Small intestine (tissue), 7 donors: ENCODE results near the gene GMPPB. TPM values are rescaled to one million over a fixed set of nuclear protein-coding genes. Genes with fewer than 3 reads are reported as not detected.
"Not testable (repeated sequence)": the region's sequence is repeated elsewhere in the genome, so short reads cannot be mapped to it uniquely, and the experiment has no call there.

Experiments
- DNase-seq, 2 donors: peaks; one replicate each; pipeline versions ENCODE4 v3.0.0 to v3.0.0-alpha.2; 2013
- FAIRE-seq: peaks from 2 replicates; lab custom pipeline; 2012; peaks lifted over from hg19 to GRCh38; lab: Jason Lieb, UNC
- H3K27ac ChIP-seq, 3 donors: one replicate each; pipeline ENCODE4 v1.5.1; 2013; ENCODE audit warnings: low read length in 2 of 3, mild to moderate bottlenecking in 2 of 3, control low read depth in 1 of 3, inconsistent platforms in 1 of 3, low read depth in 1 of 3, moderate library complexity in 1 of 3
- H3K27me3 ChIP-seq, 3 donors: one replicate each; pipeline ENCODE4 v1.6.1; 2013; ENCODE audit warnings: low read length in 3 of 3, inconsistent platforms in 1 of 3; ENCODE audit not compliant: control insufficient read depth in 3 of 3, insufficient read depth in 3 of 3
- H3K36me3 ChIP-seq, 3 donors: one replicate each; pipeline ENCODE4 v1.6.1; 2013; ENCODE audit warnings: low read length in 3 of 3, inconsistent platforms in 1 of 3, low read depth in 1 of 3, mild to moderate bottlenecking in 1 of 3, moderate library complexity in 1 of 3; ENCODE audit not compliant: control insufficient read depth in 3 of 3, insufficient read depth in 2 of 3
- H3K4me1 ChIP-seq, 3 donors: one replicate each; pipeline ENCODE4 v1.6.1; 2013; ENCODE audit warnings: low read length in 2 of 3, inconsistent platforms in 1 of 3, low read depth in 1 of 3, mild to moderate bottlenecking in 1 of 3, moderate library complexity in 1 of 3; ENCODE audit not compliant: control insufficient read depth in 3 of 3, insufficient read depth in 2 of 3
- H3K4me3 ChIP-seq, 3 donors: one replicate each; pipeline ENCODE4 v1.5.1; 2013; ENCODE audit warnings: low read length in 3 of 3, control low read depth in 1 of 3, inconsistent platforms in 1 of 3, low read depth in 1 of 3, mild to moderate bottlenecking in 1 of 3, moderate library complexity in 1 of 3
- H3K9me3 ChIP-seq, 2 donors: one replicate each; pipeline ENCODE4 v1.6.1; 2013; ENCODE audit warnings: low read depth in 1 of 2, low read length in 1 of 2; ENCODE audit not compliant: control insufficient read depth in 2 of 2, insufficient read depth in 1 of 2
- WGBS, 3 donors: extraction: QIAGEN DNeasy Blood & Tissue Kit; methylation state at CpG; one replicate each; pipeline ENCODE4 v1.1.7; 2013; 5-methylcytosine and 5-hydroxymethylcytosine counted together
- polyA plus RNA-seq, 4 donors: library from polyadenylated mRNA; stranded (reverse) in 3 of 4; unstranded in 1 of 4; fragments of 200-250 nt in 3 of 4; fragments of 120-200 nt in 1 of 4; gene quantifications; one replicate each; pipeline versions ENCODE4 v1.2.1 to v1.2.3, GENCODE V29; 2013
- donor health status: healthy with polysubstance abuse.
- donor health status: control.
- donor health status: control.
- donor health status: Bipolar disorder and iron deficiency.
- donor health status: healthy.

GMPPB gene
- polyA plus RNA-seq, 4 donors = 18.1 to 47.1 (median 21.2) TPM

- peaks cover 0 to 30% (median 2%) of the 10 kb centered on the region in 3 donors for H3K4me1 ChIP-seq
Observed at GRCh38 chr3:49689046-49689907, 34.5 kb downstream of the GMPPB start, which contains the start of the genes MST1 and RNF123. MST1 (minus strand) TSS chr3:49689474; CDS start chr3:49688691, 783 bp downstream. RNF123 (plus strand) TSS chr3:49689557; CDS start chr3:49691166, 1,609 bp downstream.

GRCh38 chr3:49688338-49689045, 35.3 kb downstream of the GMPPB start:
- not testable (repeated sequence) for H3K9me3 ChIP-seq, H3K27me3 ChIP-seq, FAIRE-seq
- Histone ChIP-seq H3K4me1 (peaks cover 0 to 30% (median 2%) of the 10 kb centered on the region in 3 donors), H3K4me3 (peak overlapping the region in 2 of 3 donors; percentile 76 to 93), H3K27ac (peak overlapping the region; percentile 66 to 96 (median 87)), H3K36me3 (peaks cover 0 to 26% (median 2%) of the 10 kb centered on the region in 3 donors)
- WGBS, 3 donors = 46 to 67% (median 51%) methylated on average over 4 to 7 of the region's 7 CpGs
- peak; percentile 32 to 78 for DNase-seq

More at GRCh38 chr3:49689046-49689907, 34.5 kb downstream of the GMPPB start, which contains the start of the genes MST1 and RNF123:
- WGBS, 3 donors = 1 to 3% (median 2%) methylated on average over 46 to 66 of the region's 66 CpGs
- Histone ChIP-seq H3K36me3 (peaks cover 0 to 20% (median 0%) of the 10 kb centered on the region in 3 donors), H3K27ac (peak within 1 kb of the TSS; percentile 66 to 96 (median 87)), H3K4me3 (peak within 1 kb of the TSS; percentile 76 to 93 (median 90)), H3K27me3 (no peaks in the 10 kb centered on the region), H3K9me3 (no peaks in the 10 kb centered on the region)
- FAIRE-seq (no peak), DNase-seq (peak; percentile 85 to 96)

- not testable (repeated sequence) for H3K27me3 ChIP-seq, DNase-seq, FAIRE-seq, H3K9me3 ChIP-seq
- peak overlapping the region in 1 of 3 donors; percentile 85 for H3K27ac ChIP-seq
- H3K4me3 ChIP-seq = peak overlapping the region in 1 of 3 donors; percentile 66
- H3K4me1 ChIP-seq = peaks cover 0 to 30% (median 2%) of the 10 kb centered on the region in 3 donors
- WGBS, 3 donors = 78 to 91% (median 89%) methylated on average over 9 to 12 of the region's 12 CpGs
- H3K36me3 ChIP-seq = peaks cover 5 to 37% (median 10%) of the 10 kb centered on the region in 3 donors
Observed at GRCh38 chr3:49687424-49687795, 36.3 kb downstream of the GMPPB start.

- Histone ChIP-seq H3K4me1 (peaks cover 0 to 30% (median 2%) of the 10 kb centered on the region in 3 donors), H3K4me3 (peak overlapping the region in 2 of 3 donors; percentile 44 to 66), H3K27ac (peak overlapping the region; percentile 39 to 85 (median 62)), H3K36me3 (peaks cover 6 to 42% (median 11%) of the 10 kb centered on the region in 3 donors)
- peak; percentile 90 to 93 for DNase-seq
- not testable (repeated sequence) for H3K9me3 ChIP-seq, FAIRE-seq, H3K27me3 ChIP-seq
- 5 to 12% (median 11%) methylated on average over 33 to 44 of the region's 44 CpGs for WGBS, 3 donors
Observed at GRCh38 chr3:49686769-49687423, 36.9 kb downstream of the GMPPB start.

- H3K4me1 ChIP-seq = peaks cover 0 to 30% (median 2%) of the 10 kb centered on the region in 3 donors
- not testable (repeated sequence) for H3K9me3 ChIP-seq, FAIRE-seq, H3K27me3 ChIP-seq
- peaks cover 6 to 45% (median 11%) of the 10 kb centered on the region in 3 donors for H3K36me3 ChIP-seq
- peak overlapping the region in 2 of 3 donors; percentile 36 to 85 for H3K27ac ChIP-seq
- WGBS, 3 donors = 2 to 5% (median 3%) methylated on average over 20 to 25 of the region's 29 CpGs
- DNase-seq = peak; percentile 63 to 84
- H3K4me3 ChIP-seq = peak overlapping the region in 2 of 3 donors; percentile 44 to 66
Observed at GRCh38 chr3:49686346-49686745, 37.4 kb downstream of the GMPPB start.

GRCh38 chr3:49685846-49686245, 37.9 kb downstream of the GMPPB start:
- Histone ChIP-seq H3K27ac (peak overlapping the region in 1 of 3 donors; percentile 11), H3K4me3 (peak overlapping the region in 2 of 3 donors; percentile 44 to 66), H3K36me3 (peaks cover 6 to 47% (median 12%) of the 10 kb centered on the region in 3 donors), H3K4me1 (peaks cover 0 to 27% (median under 1%) of the 10 kb centered on the region in 3 donors)
- 25 to 53% (median 27%) methylated on average over 26 to 36 of the region's 36 CpGs for WGBS, 3 donors
- DNase-seq, FAIRE-seq, H3K27me3 ChIP-seq, H3K9me3 ChIP-seq: not testable (repeated sequence)

GRCh38 chr3:49685103-49685502, 38.6 kb downstream of the GMPPB start:
- H3K4me1 ChIP-seq = peaks cover 0 to 21% (median 0%) of the 10 kb centered on the region in 3 donors
- H3K27ac ChIP-seq, H3K9me3 ChIP-seq, FAIRE-seq, H3K4me3 ChIP-seq, H3K27me3 ChIP-seq, DNase-seq: not testable (repeated sequence)
- peaks cover 6 to 53% (median 14%) of the 10 kb centered on the region in 3 donors for H3K36me3 ChIP-seq
- whole genome bisulfite sequencing, 3 donors = 92 to 96% (median 95%) methylated on average over 10 of the region's 10 CpGs
